Neutrophil (primary cell): ENCODE data around the gene CAMTA1.

Experiments used
- H3K27ac ChIP-seq: fragments of 200-600 bp; sonication (generic); 2 replicates; pipeline ENCODE4 v1.5.1; 2016; ENCODE audit warnings: mild to moderate bottlenecking, moderate library complexity
- H3K27me3 ChIP-seq: fragments of 200-600 bp; sonication (generic); 2 replicates; pipeline ENCODE4 v1.6.0; 2016; ENCODE audit warnings: mild to moderate bottlenecking
- H3K36me3 ChIP-seq: fragments of 200-600 bp; sonication (generic); 2 replicates; pipeline ENCODE4 v1.5.1; 2017
- H3K4me1 ChIP-seq, 2 experiments: fragments of 200-600 bp in 1 of 2; sonication (generic) in 1 of 2; 1 replicate in 1 of 2; 2 replicates in 1 of 2; pipeline versions ENCODE4 v1.5.1 to v1.6.1; 2013 to 2016; ENCODE audit warnings: low read depth in 1 of 2, low read length in 1 of 2, mild to moderate bottlenecking in 1 of 2, moderate library complexity in 1 of 2; ENCODE audit not compliant: control insufficient read depth in 1 of 2, insufficient read depth in 1 of 2
- H3K4me3 ChIP-seq, 2 experiments: fragments of 200-600 bp in 1 of 2; sonication (generic) in 1 of 2; 1 replicate in 1 of 2; 2 replicates in 1 of 2; pipeline ENCODE4 v1.5.1; 2013 to 2016; ENCODE audit warnings: low read depth in 1 of 2, low read length in 1 of 2, mild to moderate bottlenecking in 1 of 2, moderate library complexity in 1 of 2
- H3K9me3 ChIP-seq: fragments of 200-600 bp; sonication (generic); 2 replicates; pipeline ENCODE4 v1.5.1; 2016
- CTCF ChIP-seq: fragments of 200-600 bp; sonication (generic); IDR thresholded peaks from 2 replicates; pipeline ENCODE4 v1.5.1; 2016; ENCODE audit warnings: antibody characterized with exemption

The CAMTA1 gene

GRCh38 chr1:7616953-7617352 is 831.7 kb downstream of the CAMTA1 start:
- no peak overlapping the region for H3K4me3 ChIP-seq
- no peak overlapping the region for H3K27ac ChIP-seq
- no peaks in the 10 kb centered on the region for H3K36me3 ChIP-seq
- TF ChIP-seq CTCF, result no peak
- H3K9me3 ChIP-seq, result no peaks in the 10 kb centered on the region
- H3K4me1 ChIP-seq, result no peaks in the 10 kb centered on the region
- H3K27me3 ChIP-seq, result no peaks in the 10 kb centered on the region

GRCh38 chr1:7617826-7618225 is 832.6 kb downstream of the CAMTA1 start:
- no peaks in the 10 kb centered on the region for H3K27me3 ChIP-seq
- no peak overlapping the region for H3K27ac ChIP-seq
- H3K9me3 ChIP-seq, result no peaks in the 10 kb centered on the region
- TF ChIP-seq CTCF, result no peak
- no peak overlapping the region for H3K4me3 ChIP-seq
- no peaks in the 10 kb centered on the region for H3K4me1 ChIP-seq
- no peaks in the 10 kb centered on the region for H3K36me3 ChIP-seq

GRCh38 chr1:7620196-7620595 is 834.9 kb downstream of the CAMTA1 start:
- H3K9me3 ChIP-seq, result no peaks in the 10 kb centered on the region
- H3K4me3 ChIP-seq, result no peak overlapping the region
- no peak for TF ChIP-seq CTCF
- H3K27ac ChIP-seq, result no peak overlapping the region
- no peaks in the 10 kb centered on the region for H3K4me1 ChIP-seq
- no peaks in the 10 kb centered on the region for H3K36me3 ChIP-seq
- peaks cover 4% of the 10 kb centered on the region for H3K27me3 ChIP-seq

GRCh38 chr1:7621334-7622219 is 836.3 kb downstream of the CAMTA1 start:
- no peak for TF ChIP-seq CTCF
- H3K9me3 ChIP-seq, result no peaks in the 10 kb centered on the region
- no peaks in the 10 kb centered on the region for H3K4me1 ChIP-seq
- H3K4me3 ChIP-seq, result no peak overlapping the region
- H3K27me3 ChIP-seq, result peaks cover 7% of the 10 kb centered on the region
- H3K36me3 ChIP-seq, result no peaks in the 10 kb centered on the region
- no peak overlapping the region for H3K27ac ChIP-seq

GRCh38 chr1:7623842-7624241 is 838.6 kb downstream of the CAMTA1 start:
- no peaks in the 10 kb centered on the region for H3K9me3 ChIP-seq
- H3K4me1 ChIP-seq, result no peaks in the 10 kb centered on the region
- no peak overlapping the region for H3K4me3 ChIP-seq
- peaks cover 12% of the 10 kb centered on the region for H3K27me3 ChIP-seq
- TF ChIP-seq CTCF, result no peak
- no peaks in the 10 kb centered on the region for H3K36me3 ChIP-seq
- H3K27ac ChIP-seq, result no peak overlapping the region
